Effector memory CD4-positive, alpha-beta T cell (primary cell): Measurements from ENCODE around the gene YTHDF1.

Experiments used
- DNase-seq, 3 donors: peaks; one replicate each; pipeline ENCODE4 v3.0.0-alpha.2; 2020
- H3K27ac ChIP-seq: 2 replicates; pipeline ENCODE4 v1.7.0; 2013; ENCODE audit warnings: mild to moderate bottlenecking, low read length, moderate library complexity; ENCODE audit not compliant: insufficient read depth, poor library complexity, severe bottlenecking
- H3K27me3 ChIP-seq: replicated peaks from 2 replicates; pipeline ENCODE4 v1.7.0; 2013; ENCODE audit warnings: mild to moderate bottlenecking, low read length; ENCODE audit not compliant: insufficient read depth, control insufficient read depth, poor library complexity, severe bottlenecking
- H3K36me3 ChIP-seq: 2 replicates; pipeline ENCODE4 v1.7.0; 2013; ENCODE audit warnings: mild to moderate bottlenecking, low read length, moderate library complexity; ENCODE audit not compliant: control insufficient read depth, insufficient read depth
- H3K4me1 ChIP-seq: 2 replicates; pipeline ENCODE4 v1.7.0; 2013; ENCODE audit warnings: low read length, mild to moderate bottlenecking; ENCODE audit not compliant: control insufficient read depth, insufficient read depth, poor library complexity, severe bottlenecking
- H3K4me3 ChIP-seq: 2 replicates; pipeline ENCODE4 v1.7.0; 2013; ENCODE audit warnings: low read length, low read depth, mild to moderate bottlenecking; ENCODE audit not compliant: insufficient read depth, poor library complexity, severe bottlenecking
- H3K9me3 ChIP-seq: 2 replicates; pipeline ENCODE4 v1.7.0; 2013; ENCODE audit warnings: mild to moderate bottlenecking, low read length, moderate library complexity; ENCODE audit not compliant: control insufficient read depth

Gene YTHDF1

GRCh38 chr20:63165356-63166192, 50.4 kb downstream of the YTHDF1 start:
- no peak overlapping the region for H3K4me3 ChIP-seq
- H3K27me3 ChIP-seq: peaks cover 2% of the 10 kb centered on the region
- no peaks in the 10 kb centered on the region for H3K36me3 ChIP-seq
- H3K4me1 ChIP-seq: no peaks in the 10 kb centered on the region
- DNase-seq: no peak
- H3K27ac ChIP-seq: no peak overlapping the region
- H3K9me3 ChIP-seq: no peaks in the 10 kb centered on the region

- DNase-seq: no peak
- H3K27me3 ChIP-seq: peaks cover 2% of the 10 kb centered on the region
Observed at GRCh38 chr20:63164484-63165355, 51.2 kb downstream of the YTHDF1 start.

GRCh38 chr20:63163596-63164483, 52.1 kb downstream of the YTHDF1 start:
- no peaks in the 10 kb centered on the region for H3K36me3 ChIP-seq
- H3K4me1 ChIP-seq: no peaks in the 10 kb centered on the region
- no peak for DNase-seq
- H3K27ac ChIP-seq: no peak overlapping the region
- peaks cover 2% of the 10 kb centered on the region for H3K27me3 ChIP-seq
- H3K4me3 ChIP-seq: no peak overlapping the region
- H3K9me3 ChIP-seq: no peaks in the 10 kb centered on the region

More at GRCh38 chr20:63164484-63165355, 51.2 kb downstream of the YTHDF1 start:
- no peaks in the 10 kb centered on the region for H3K9me3 ChIP-seq
- H3K4me3 ChIP-seq: no peak overlapping the region
- no peaks in the 10 kb centered on the region for H3K4me1 ChIP-seq
- H3K36me3 ChIP-seq: no peaks in the 10 kb centered on the region
- no peak overlapping the region for H3K27ac ChIP-seq

- peaks cover 2% of the 10 kb centered on the region for H3K27me3 ChIP-seq
- H3K36me3 ChIP-seq: no peaks in the 10 kb centered on the region
- no peak overlapping the region for H3K27ac ChIP-seq
- no peaks in the 10 kb centered on the region for H3K9me3 ChIP-seq
- DNase-seq: no peak
- H3K4me3 ChIP-seq: no peak overlapping the region
- H3K4me1 ChIP-seq: no peaks in the 10 kb centered on the region
Observed at GRCh38 chr20:63163171-63163570, 52.8 kb downstream of the YTHDF1 start.

- Histone ChIP-seq H3K4me1 (no peaks in the 10 kb centered on the region), H3K27me3 (peaks cover 2% of the 10 kb centered on the region)
- no peak for DNase-seq
Observed at GRCh38 chr20:63162206-63162795, 53.6 kb downstream of the YTHDF1 start.

DNA sequence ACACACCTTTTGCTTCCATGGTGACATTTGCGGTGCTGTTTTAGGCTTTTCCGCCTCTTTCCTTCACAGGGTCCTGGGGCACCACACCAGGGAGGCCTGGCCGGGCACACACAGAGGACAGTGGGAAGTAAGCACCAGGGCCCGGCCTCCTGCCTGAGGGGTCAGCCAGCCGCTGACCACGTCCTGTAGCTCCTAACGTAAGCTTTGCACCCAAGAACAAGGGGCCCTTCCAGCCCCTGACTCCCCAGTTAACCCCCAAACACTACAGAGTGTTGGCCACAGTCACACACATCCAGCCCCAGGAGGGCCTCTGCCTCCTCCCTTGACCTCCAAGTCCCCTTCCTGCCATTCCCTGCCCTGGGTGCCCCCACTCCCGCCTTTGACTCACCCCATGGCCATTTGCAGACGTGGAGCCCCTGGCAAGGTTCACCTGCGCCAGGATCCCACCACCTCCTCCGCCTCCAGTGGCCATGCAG, 54.7 kb downstream of the YTHDF1 start:
- no peak overlapping the region for H3K4me3 ChIP-seq
- H3K9me3 ChIP-seq: no peaks in the 10 kb centered on the region
- no peaks in the 10 kb centered on the region for H3K4me1 ChIP-seq
- peaks cover 2% of the 10 kb centered on the region for H3K27me3 ChIP-seq
- H3K27ac ChIP-seq: no peak overlapping the region
- no peak for DNase-seq
- no peaks in the 10 kb centered on the region for H3K36me3 ChIP-seq

More at GRCh38 chr20:63162206-63162795, 53.6 kb downstream of the YTHDF1 start:
- no peaks in the 10 kb centered on the region for H3K9me3 ChIP-seq
- H3K36me3 ChIP-seq: no peaks in the 10 kb centered on the region
- H3K27ac ChIP-seq: no peak overlapping the region
- no peak overlapping the region for H3K4me3 ChIP-seq

- Histone ChIP-seq H3K9me3 (no peaks in the 10 kb centered on the region), H3K4me1 (no peaks in the 10 kb centered on the region), H3K27me3 (peaks cover 2% of the 10 kb centered on the region), H3K27ac (no peak overlapping the region), H3K36me3 (no peaks in the 10 kb centered on the region), H3K4me3 (no peak overlapping the region)
- no peak for DNase-seq
Observed at GRCh38 chr20:63160641-63161175, 55.2 kb downstream of the YTHDF1 start.

- peaks cover 2% of the 10 kb centered on the region for H3K27me3 ChIP-seq
- no peak overlapping the region for H3K4me3 ChIP-seq
- H3K9me3 ChIP-seq: no peaks in the 10 kb centered on the region
- H3K4me1 ChIP-seq: no peaks in the 10 kb centered on the region
- H3K27ac ChIP-seq: no peak overlapping the region
- no peak for DNase-seq
- H3K36me3 ChIP-seq: no peaks in the 10 kb centered on the region
Observed at GRCh38 chr20:63159826-63160640, 55.9 kb downstream of the YTHDF1 start.
